LNCAP (cell line): ENCODE data around the gene DDX54.

Source experiments
- CTCF ChIP-seq: fragments of 450-650 bp; IDR thresholded peaks from 2 replicates; pipeline ENCODE4 v1.5.1; 2017; ENCODE audit warnings: mild to moderate bottlenecking

The DDX54 gene

GRCh38 chr12:113145720-113146551 lies 39.3 kb downstream of the DDX54 start:
- TF ChIP-seq CTCF, result no peak

- no peak for TF ChIP-seq CTCF
Measured at GRCh38 chr12:113144806-113145205, 40.5 kb downstream of the DDX54 start.

- no peak for TF ChIP-seq CTCF
Measured at GRCh38 chr12:113143959-113144358, 41.3 kb downstream of the DDX54 start.

GRCh38 chr12:113142886-113143332 lies 42.4 kb downstream of the DDX54 start:
- no peak for TF ChIP-seq CTCF

GRCh38 chr12:113142173-113142885 lies 42.9 kb downstream of the DDX54 start:
- no peak for TF ChIP-seq CTCF

- TF ChIP-seq CTCF, result no peak
Measured at GRCh38 chr12:113140706-113141105, 44.6 kb downstream of the DDX54 start.

GRCh38 chr12:113138826-113139225 lies 46.5 kb downstream of the DDX54 start:
- TF ChIP-seq CTCF, result no peak
